NCI-H2196 treated with DMSO at 0.1 percent for 48 hours (cell line): ENCODE data around the gene ABHD12B.

Experiments
- DNase-seq: peaks from one replicate; lab custom pipeline; 2025; ENCODE audit not compliant: unreplicated experiment; lab: John Stamatoyannopoulos, UW

ABHD12B gene

GRCh38 chr14:50871914-50872732, at the start of gene ABHD12B:
TSS of gene ABHD12B (plus strand) at chr14:50872053. CDS start at chr14:50872175, 122 bp downstream.
- no peak for DNase-seq

GRCh38 chr14:50822501-50823042, 49.3 kb upstream of the ABHD12B start:
- DNase-seq: no peak

GRCh38 chr14:50823051-50823761, 48.6 kb upstream of the ABHD12B start:
- DNase-seq: no peak

- no peak for DNase-seq
These were observed 47.9 kb upstream of the ABHD12B start for GRCh38 chr14:50823762-50824636.

- no peak for DNase-seq
These were observed 46.5 kb upstream of the ABHD12B start for GRCh38 chr14:50825307-50825706.

- DNase-seq: no peak
These were observed 45.2 kb upstream of the ABHD12B start for GRCh38 chr14:50826681-50827080.

GRCh38 chr14:50828721-50829488, 42.9 kb upstream of the ABHD12B start:
- no peak for DNase-seq

- DNase-seq: no peak
These were observed 42.3 kb upstream of the ABHD12B start for GRCh38 chr14:50829489-50830043.

- no peak for DNase-seq
These were observed 41.6 kb upstream of the ABHD12B start for GRCh38 chr14:50830044-50830931.

GRCh38 chr14:50830932-50831725, 40.7 kb upstream of the ABHD12B start, which contains the start of gene NIN:
TSS of gene NIN (minus strand) at chr14:50831162. CDS start at chr14:50822056, 9,106 bp downstream.
- peak; percentile 69 for DNase-seq

- DNase-seq: no peak
These were observed 40.1 kb upstream of the ABHD12B start for GRCh38 chr14:50831726-50832168.

- DNase-seq: no peak
These were observed 38.8 kb upstream of the ABHD12B start for GRCh38 chr14:50832935-50833630.

GRCh38 chr14:50834802-50835276, 37.0 kb upstream of the ABHD12B start:
- no peak for DNase-seq

- no peak for DNase-seq
These were observed 36.6 kb upstream of the ABHD12B start for GRCh38 chr14:50835280-50835679.

- DNase-seq: no peak
These were observed 35.3 kb upstream of the ABHD12B start for GRCh38 chr14:50836515-50836914.

GRCh38 chr14:50837271-50837670, 34.6 kb upstream of the ABHD12B start:
- no peak for DNase-seq

- DNase-seq: no peak
These were observed 33.9 kb upstream of the ABHD12B start for GRCh38 chr14:50837850-50838470.
